Hypothalamus (tissue), 51 donors: ENCODE measurements around the gene MLF2.

Experiments
- DNase-seq, 51 donors: peaks; one replicate each; lab custom pipeline; 2025; lab: John Stamatoyannopoulos, UW

The MLF2 gene

DNA sequence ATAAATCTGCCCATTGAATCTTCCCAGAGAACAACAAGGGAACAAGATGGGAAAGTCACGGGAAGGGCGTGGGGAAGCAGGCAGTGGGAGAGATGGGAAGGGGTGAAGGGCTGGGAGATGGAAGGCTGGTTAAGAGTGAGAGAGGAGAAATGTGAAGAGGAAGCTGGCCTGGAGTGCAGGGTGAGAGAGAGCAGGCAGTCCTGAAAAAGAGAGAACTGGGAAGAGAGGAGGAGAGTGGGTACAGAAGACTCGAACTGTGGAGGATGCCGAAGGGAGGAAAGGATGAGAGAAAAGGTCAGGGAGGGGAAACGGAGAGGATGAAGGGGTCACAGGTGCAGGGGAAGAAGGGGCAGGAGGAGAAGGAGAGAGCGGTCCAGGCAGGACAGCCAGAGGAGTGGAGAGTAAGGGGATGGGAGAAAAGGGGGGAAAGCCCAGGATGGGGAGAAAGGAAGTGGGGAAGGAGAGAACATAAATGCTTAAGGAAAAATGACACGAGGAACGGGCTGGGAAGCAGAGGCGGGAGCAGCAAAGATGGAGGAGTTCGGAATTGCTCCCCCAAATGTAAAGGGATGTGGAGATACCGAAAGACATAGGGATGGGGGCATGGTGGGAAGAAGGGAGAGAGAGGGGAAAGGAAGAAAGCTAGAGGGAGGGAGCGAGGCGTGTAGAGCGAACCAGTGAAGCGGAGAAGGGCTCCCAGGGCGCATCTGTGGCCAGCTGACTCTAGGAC, 53.5 kb downstream of the MLF2 start:
- no peak for DNase-seq

- peak in 1 of 51 donors; percentile 50 for DNase-seq
Measured at GRCh38 chr12:6698352-6699046, 54.4 kb downstream of the MLF2 start.
